Kidney epithelial cell (primary cell): ENCODE data around the gene RABIF. TPM values are rescaled to one million over a fixed set of nuclear protein-coding genes. Genes with fewer than 3 reads are reported as not detected.
A peak's percentile ranks its signal among the peaks of the same experiment; 100 is the strongest.

ENCODE experiments used
- DNase-seq: peaks from one replicate; pipeline ENCODE4 v3.0.0-alpha.2; 2010; ENCODE audit warnings: low read depth
- H3K27me3 ChIP-seq: 2 replicates; pipeline ENCODE4 v1.6.0; 2011; ENCODE audit warnings: low read length; ENCODE audit not compliant: control insufficient read depth, insufficient read depth
- H3K36me3 ChIP-seq: 2 replicates; pipeline ENCODE4 v1.5.1; 2011; ENCODE audit warnings: low read length; ENCODE audit not compliant: control insufficient read depth, insufficient read depth
- H3K4me3 ChIP-seq: 2 replicates; pipeline ENCODE4 v1.5.1; 2011; ENCODE audit warnings: low read depth, mild to moderate bottlenecking, control low read depth, low read length
- CTCF ChIP-seq: IDR thresholded peaks from 2 replicates; pipeline ENCODE4 v1.5.1; 2011; ENCODE audit warnings: mild to moderate bottlenecking, moderate library complexity, low read length, control low read depth, inconsistent platforms; ENCODE audit not compliant: insufficient read depth, poor library complexity, severe bottlenecking
- total RNA-seq: library from RNA; depleted of rRNA; stranded (reverse); fragments of >200 nt; gene quantifications from 2 replicates; pipeline ENCODE4 v1.2.3, GENCODE V29; 2015

RABIF gene
- total RNA-seq, 1 donor from 2014 or later, result 7.0 TPM

GRCh38 chr1:202862679-202863560 is 26.0 kb downstream of the RABIF start:
- Histone ChIP-seq H3K4me3 (no peak overlapping the region), H3K27me3 (no peaks in the 10 kb centered on the region), H3K36me3 (no peaks in the 10 kb centered on the region)
- DNase-seq, result no peak
- TF ChIP-seq CTCF, result no peak

- H3K4me3 ChIP-seq, result peak overlapping the region; percentile 69
- H3K36me3 ChIP-seq, result no peaks in the 10 kb centered on the region
- H3K27me3 ChIP-seq, result no peaks in the 10 kb centered on the region
- peak; percentile 61 for DNase-seq
- no peak for TF ChIP-seq CTCF
These were observed 27.4 kb downstream of the RABIF start for GRCh38 chr1:202861420-202862132.

GRCh38 chr1:202860744-202861419 is 28.1 kb downstream of the RABIF start:
- Histone ChIP-seq H3K27me3 (no peaks in the 10 kb centered on the region), H3K36me3 (no peaks in the 10 kb centered on the region), H3K4me3 (peak overlapping the region; percentile 69)
- TF ChIP-seq CTCF, result no peak
- no peak for DNase-seq

GRCh38 chr1:202858789-202859414 is 30.0 kb downstream of the RABIF start:
- DNase-seq, result no peak
- no peak for TF ChIP-seq CTCF
- Histone ChIP-seq H3K36me3 (no peaks in the 10 kb centered on the region), H3K27me3 (no peaks in the 10 kb centered on the region), H3K4me3 (no peak overlapping the region)

GRCh38 chr1:202858331-202858730 is 30.6 kb downstream of the RABIF start:
- DNase-seq, result no peak

More at GRCh38 chr1:202858331-202858730, 30.6 kb downstream of the RABIF start:
- H3K4me3 ChIP-seq, result no peak overlapping the region
- TF ChIP-seq CTCF, result no peak
- no peaks in the 10 kb centered on the region for H3K36me3 ChIP-seq
- H3K27me3 ChIP-seq, result no peaks in the 10 kb centered on the region
